ENCODE results near the gene SRD5A3.

The SRD5A3 gene

GRCh38 chr4:55378617-55379467, 32.8 kb downstream of the SRD5A3 start:
- DNase-seq (ENCODE audit: low spot score) = no peak

DNA sequence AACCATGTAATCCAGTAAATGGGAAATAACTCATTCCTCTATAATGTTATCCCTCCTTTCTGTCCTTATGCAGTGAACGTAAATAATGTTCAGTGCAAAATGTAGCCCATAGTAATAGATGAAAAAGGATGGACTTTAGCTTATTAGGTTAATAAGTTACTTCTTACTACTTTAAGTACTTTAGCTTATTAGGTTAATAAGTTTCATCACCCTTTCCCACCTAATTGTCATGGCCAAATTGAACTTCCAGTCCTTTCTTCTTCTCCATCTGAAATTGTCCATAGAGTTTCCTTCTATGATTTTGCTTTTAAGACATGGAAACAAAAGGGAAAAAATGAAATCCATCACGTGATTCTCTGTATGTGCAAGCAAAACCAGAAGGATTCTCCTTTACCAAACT, 34.5 kb downstream of the SRD5A3 start:
- DNase-seq (ENCODE audit: low spot score) = no peak

GRCh38 chr4:55381502-55381901, 35.5 kb downstream of the SRD5A3 start:
- no peak for DNase-seq (ENCODE audit: low spot score)

DNA sequence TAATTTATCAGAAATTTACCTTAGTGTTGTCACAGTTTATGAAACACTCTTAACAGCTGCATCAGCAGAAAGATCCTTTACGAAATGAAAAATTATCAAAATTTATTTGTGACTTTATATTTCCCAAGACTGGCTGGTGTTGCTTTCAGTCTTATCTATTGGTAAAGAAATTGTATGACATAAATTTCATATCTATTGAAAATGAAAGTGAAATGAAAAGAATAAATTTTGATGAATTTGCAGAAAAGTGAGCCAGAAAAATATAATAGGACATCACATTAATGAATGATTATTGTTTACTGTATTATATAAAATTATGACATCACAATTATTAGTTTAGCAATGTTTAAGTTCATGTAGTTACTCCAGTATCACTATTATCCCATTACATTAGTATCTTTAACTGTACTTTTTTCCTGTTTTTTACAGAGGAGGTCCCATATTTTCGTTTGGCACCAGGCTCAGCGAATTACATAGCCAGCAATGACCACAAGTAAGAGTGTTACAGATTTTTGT, 36.5 kb downstream of the SRD5A3 start:
- DNase-seq (ENCODE audit: low spot score) = no peak

GRCh38 chr4:55385201-55385649, 39.2 kb downstream of the SRD5A3 start:
- no peak for DNase-seq (ENCODE audit: low spot score)

DNA sequence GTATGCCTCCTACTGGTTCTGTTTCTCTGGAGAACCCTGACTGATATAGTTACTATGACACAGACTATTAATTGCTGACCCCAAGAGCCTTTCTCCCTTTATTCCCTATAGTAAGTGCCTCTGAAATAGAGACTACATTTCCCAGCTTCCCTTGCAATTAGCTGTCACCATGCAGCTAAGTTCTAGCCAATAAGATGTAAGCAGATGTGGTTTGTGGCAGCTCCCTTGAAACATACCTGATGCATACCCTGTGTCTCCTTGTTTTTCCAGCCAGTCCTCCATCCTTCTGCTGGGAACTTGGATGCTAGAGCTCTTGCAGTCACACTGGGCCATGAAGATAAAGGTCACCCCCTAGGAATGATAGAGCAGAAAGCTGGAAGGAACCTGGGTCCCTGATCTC, 40.0 kb downstream of the SRD5A3 start:
- peak; percentile 58 for DNase-seq (ENCODE audit: low spot score)

- no peak for DNase-seq (ENCODE audit: low spot score)
These were observed 40.8 kb downstream of the SRD5A3 start for GRCh38 chr4:55386840-55387239.

GRCh38 chr4:55393461-55394320, 47.6 kb downstream of the SRD5A3 start:
- DNase-seq (ENCODE audit: low spot score) = peak; percentile 86

GRCh38 chr4:55395218-55395528, 49.1 kb downstream of the SRD5A3 start:
- DNase-seq (ENCODE audit: low spot score) = no peak

GRCh38 chr4:55395529-55396307, 49.7 kb downstream of the SRD5A3 start, which contains the start of gene TMEM165:
Gene TMEM165, plus strand, starts transcription at chr4:55395957. Its CDS starts 233 bp downstream, at chr4:55396190.
- peak; percentile 85 for DNase-seq (ENCODE audit: low spot score)

DNA sequence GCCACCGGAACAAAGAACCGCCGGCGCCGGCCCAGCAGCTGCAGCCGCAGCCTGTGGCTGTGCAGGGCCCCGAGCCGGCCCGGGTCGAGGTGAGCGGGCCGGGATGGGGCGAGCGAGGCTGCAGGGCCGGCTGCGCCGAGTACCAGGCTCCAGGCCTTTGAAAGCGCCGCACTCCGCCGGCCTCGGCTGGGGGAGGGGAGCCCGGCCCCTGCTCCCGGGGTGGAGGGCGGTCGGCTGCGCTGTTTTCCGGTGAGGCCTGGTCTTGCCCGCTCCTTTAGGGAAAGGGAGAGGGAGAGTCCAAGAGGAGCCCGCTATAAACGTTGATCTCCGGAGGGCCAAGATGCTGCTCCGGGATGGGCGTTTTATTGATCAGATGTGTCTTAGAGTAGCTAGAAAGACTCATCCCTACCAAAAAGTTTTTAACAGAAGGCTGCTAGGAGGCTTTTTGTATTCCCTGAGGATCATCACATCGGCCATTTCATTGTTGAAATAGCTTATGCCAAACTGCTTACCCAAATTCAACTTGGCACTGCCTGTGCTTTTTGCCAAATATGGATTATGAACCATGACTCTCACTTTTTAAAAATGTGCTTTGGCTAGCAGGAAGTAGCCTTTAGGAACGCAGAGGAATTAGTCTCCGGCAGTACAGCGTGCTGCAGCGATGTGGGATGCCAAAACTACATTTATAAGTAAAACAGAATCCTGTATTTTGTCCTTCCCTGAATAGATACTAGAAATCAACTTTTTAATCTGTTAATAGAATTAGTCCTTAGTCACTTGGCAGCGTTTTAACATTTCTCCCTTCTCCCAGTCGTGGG, 50.5 kb downstream of the SRD5A3 start:
- peak; percentile 40 for DNase-seq (ENCODE audit: low spot score)

DNA sequence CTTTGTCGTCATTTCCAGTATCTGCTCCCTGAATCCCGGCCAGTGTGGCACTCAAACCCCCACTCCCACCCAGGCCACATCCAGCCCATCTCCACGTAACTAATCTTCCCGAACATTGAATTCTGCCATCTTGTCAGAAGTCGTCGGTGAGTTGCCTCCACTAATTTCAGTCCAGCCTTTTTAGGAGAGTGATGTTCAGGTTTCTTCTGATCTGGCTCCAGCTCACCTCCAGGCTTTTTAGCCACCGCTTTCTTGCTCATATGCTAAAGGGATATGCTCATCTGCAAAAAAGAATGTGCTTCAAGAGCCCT, 51.0 kb downstream of the SRD5A3 start:
- peak; percentile 37 for DNase-seq (ENCODE audit: low spot score)

GRCh38 chr4:55397520-55398321, 51.7 kb downstream of the SRD5A3 start:
- DNase-seq (ENCODE audit: low spot score) = peak; percentile 62

DNA sequence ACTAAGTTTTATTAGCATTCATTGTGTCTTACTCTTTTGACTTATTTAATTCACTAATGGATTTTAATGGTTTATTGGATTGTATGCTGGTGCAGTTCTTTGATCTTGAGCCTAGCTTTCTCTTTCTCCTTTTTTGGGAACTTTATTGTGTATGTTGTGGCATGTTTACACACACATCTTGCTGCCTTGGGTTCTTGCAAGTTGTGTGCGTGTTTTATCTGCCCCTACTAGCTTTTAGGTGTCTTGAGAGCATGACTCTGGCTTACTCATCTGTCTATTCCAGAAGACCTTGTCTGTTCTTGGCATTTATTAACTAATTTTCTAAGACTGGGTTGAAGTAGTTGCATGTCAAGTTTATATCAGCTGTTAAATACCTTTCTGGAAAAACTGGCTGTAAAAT, 52.4 kb downstream of the SRD5A3 start:
- peak; percentile 34 for DNase-seq (ENCODE audit: low spot score)

DNA sequence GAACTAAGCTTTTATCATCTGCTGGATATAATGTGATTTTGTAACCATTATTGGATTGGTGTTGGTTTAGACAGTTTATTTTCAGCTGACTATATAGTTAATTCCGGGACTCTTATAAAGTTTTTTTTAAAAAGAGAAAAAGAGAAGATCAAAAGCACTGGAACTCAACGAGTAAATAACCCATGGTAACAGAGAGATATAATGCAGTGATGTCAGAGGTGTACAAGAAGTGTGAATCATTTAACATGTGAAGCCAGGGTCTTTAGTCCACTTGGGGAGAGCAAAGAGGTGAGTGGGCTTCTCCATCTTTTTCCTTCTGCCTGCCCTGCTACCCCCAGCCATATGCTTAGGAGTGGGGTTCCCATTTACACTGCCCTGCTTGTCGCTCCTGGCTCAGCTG, 52.9 kb downstream of the SRD5A3 start:
- peak; percentile 45 for DNase-seq (ENCODE audit: low spot score)

GRCh38 chr4:55399581-55399980, 53.5 kb downstream of the SRD5A3 start:
- DNase-seq (ENCODE audit: low spot score) = peak; percentile 43

DNA sequence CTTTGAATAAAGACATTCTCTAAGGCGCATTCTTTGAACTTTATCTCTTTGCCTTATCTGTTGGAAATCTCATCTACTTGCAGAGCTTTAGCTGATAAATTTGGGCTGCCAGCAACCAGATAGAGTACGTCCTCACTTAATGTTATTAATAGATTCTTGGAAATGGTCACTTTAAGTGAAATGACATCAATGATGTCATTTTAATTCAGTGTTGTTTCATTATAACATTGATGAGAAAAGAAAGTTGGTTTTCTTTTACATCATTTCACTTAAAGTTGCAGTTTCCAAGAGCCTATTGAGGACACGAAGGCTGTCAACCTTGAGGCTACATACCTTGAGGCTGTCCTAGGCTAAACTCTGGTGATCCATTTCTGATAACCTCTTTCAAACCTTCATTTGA, 59.0 kb downstream of the SRD5A3 start:
- no peak for DNase-seq (ENCODE audit: low spot score)

DNA sequence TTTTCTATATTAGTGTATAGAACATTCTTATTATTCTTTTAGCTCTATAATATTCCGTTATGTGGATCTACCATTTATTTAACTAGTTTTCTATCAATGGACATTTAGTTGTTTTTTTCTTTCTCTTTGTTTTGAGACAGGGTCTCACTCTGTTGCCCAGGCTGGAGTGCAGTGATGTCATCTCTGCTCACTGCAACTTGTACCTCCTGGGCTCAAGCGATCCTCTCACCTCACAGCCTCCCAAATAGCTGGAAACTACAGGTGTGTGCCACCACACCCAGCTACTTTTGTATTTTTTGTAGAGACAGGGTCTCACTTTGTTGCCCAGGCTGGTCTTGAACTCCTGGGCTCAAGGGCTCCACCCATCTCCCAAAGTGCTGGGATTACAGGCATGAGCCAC, 60.5 kb downstream of the SRD5A3 start:
- DNase-seq (ENCODE audit: low spot score) = no peak

GRCh38 chr4:55407119-55407518, 61.1 kb downstream of the SRD5A3 start:
- DNase-seq (ENCODE audit: low spot score) = no peak

- no peak for DNase-seq (ENCODE audit: low spot score)
These were observed 61.7 kb downstream of the SRD5A3 start for GRCh38 chr4:55407764-55408163.
